OCI-LY7 (cell line): ENCODE data around the gene MAGEA1. TPM values are rescaled to one million over a fixed set of nuclear protein-coding genes. Genes with fewer than 3 reads are reported as not detected.

Experiments
- BruUV-seq: library from RNA; stranded (reverse); fragments of 400-500 nt; replicated peaks from 2 replicates; lab custom pipeline; 2021; lab: Mats Ljungman, UMichigan
- CTCF ChIA-PET: fragments of 300-600 bp; sonication (Branson Sonifier 250); formaldehyde crosslinking; loops from one replicate; lab custom pipeline; 2022; ENCODE audit warnings: antibody characterized with exemption; ENCODE audit not compliant: unreplicated experiment; lab: Charles Lee
- POLR2A ChIA-PET: fragments of 300-600 bp; sonication (Branson Sonifier 250); formaldehyde crosslinking; loops from one replicate; lab custom pipeline; 2022; ENCODE audit warnings: antibody characterized with exemption; lab: Charles Lee
- DNase-seq: peaks from one replicate; pipeline ENCODE4 v3.0.0-alpha.2; 2015; ENCODE audit warnings: low spot score
- H2AFZ ChIP-seq: fragments of 200-600 bp; sonication (generic), shearing (Covaris generic); 2 replicates; pipeline ENCODE4 v1.6.1; 2014; ENCODE audit warnings: mild to moderate bottlenecking, antibody characterized with exemption, low read length, moderate library complexity
- H3K27ac ChIP-seq: fragments of 200-600 bp; sonication (generic); 2 replicates; pipeline ENCODE4 v1.5.1; 2014; ENCODE audit warnings: mixed run types, low read depth, mild to moderate bottlenecking, moderate library complexity, low read length, inconsistent platforms; ENCODE audit not compliant: poor library complexity, severe bottlenecking
- H3K36me3 ChIP-seq: fragments of 200-600 bp; sonication (generic); 2 replicates; pipeline ENCODE4 v1.6.1; 2014; ENCODE audit warnings: mild to moderate bottlenecking, antibody characterized with exemption, low read length, moderate library complexity, mixed read lengths; ENCODE audit not compliant: insufficient read depth
- H3K4me1 ChIP-seq: fragments of 200-600 bp; sonication (generic); 2 replicates; pipeline ENCODE4 v1.5.1; 2014; ENCODE audit warnings: mild to moderate bottlenecking, low read length; ENCODE audit not compliant: insufficient read depth, poor library complexity, severe bottlenecking
- H3K4me2 ChIP-seq: fragments of 200-600 bp; sonication (generic); 2 replicates; pipeline ENCODE4 v1.6.1; 2014; ENCODE audit warnings: mild to moderate bottlenecking, low read length
- H3K4me3 ChIP-seq: fragments of 200-600 bp; sonication (generic); 2 replicates; pipeline ENCODE4 v1.5.1; 2014; ENCODE audit warnings: mild to moderate bottlenecking, low read depth, low read length; ENCODE audit not compliant: poor library complexity, severe bottlenecking
- H3K79me2 ChIP-seq: fragments of 200-600 bp; sonication (generic); 2 replicates; pipeline ENCODE4 v1.6.1; 2016; ENCODE audit warnings: low read depth, mild to moderate bottlenecking, low read length, moderate library complexity, mixed read lengths; ENCODE audit not compliant: insufficient read depth
- H3K9me2 ChIP-seq: fragments of 200-600 bp; sonication (generic); 2 replicates; pipeline ENCODE4 v1.6.1; 2016; ENCODE audit warnings: mild to moderate bottlenecking, low read length, mixed read lengths; ENCODE audit not compliant: insufficient read depth
- H3K9me3 ChIP-seq: fragments of 200-600 bp; sonication (generic); 2 replicates; pipeline ENCODE4 v1.6.1; 2014; ENCODE audit warnings: mild to moderate bottlenecking, mixed run types, low read length, mixed read lengths
- H4K20me1 ChIP-seq: fragments of 200-600 bp; sonication (generic); 2 replicates; pipeline ENCODE4 v1.6.1; 2014; ENCODE audit warnings: mild to moderate bottlenecking, antibody characterized with exemption, low read length, moderate library complexity, mixed read lengths; ENCODE audit not compliant: insufficient read depth
- CTCF ChIP-seq: fragments of 200-600 bp; sonication (generic); conservative IDR thresholded peaks from 2 replicates; pipeline ENCODE4 v1.5.1; 2014; ENCODE audit warnings: mild to moderate bottlenecking, antibody characterized with exemption, low read length, moderate library complexity, mixed read lengths
- EZH2phosphoT487 ChIP-seq: fragments of 200-600 bp; sonication (generic); IDR thresholded peaks from 2 replicates; pipeline ENCODE4 v1.6.1; 2018; ENCODE audit warnings: low read depth, borderline replicate concordance, mild to moderate bottlenecking, mixed run types, antibody characterized with exemption, low read length, moderate library complexity, mixed read lengths
- intact Hi-C: fragments of 100-400 bp; cut with micrococcal nuclease; formaldehyde crosslinking; loops from one replicate; pipeline ENCODE4 v1.10.0; 2022; ENCODE audit not compliant: unreplicated experiment
- total RNA-seq, 2 experiments: library from RNA; depleted of rRNA in 1 of 2; stranded (reverse); fragments of >200 nt in 1 of 2; shearing (Covaris generic) in 1 of 2; gene quantifications; 2 replicates each; pipeline ENCODE4 v1.2.3, GENCODE V29; 2014 to 2022

MAGEA1 gene
- total RNA-seq, 2 experiments from 2014 or later, result not detected

- no peak overlapping the region for H2AFZ ChIP-seq
- no peaks in the 10 kb centered on the region for H3K9me2 ChIP-seq
- no peak overlapping the region for H3K4me3 ChIP-seq
- BruUV-seq, result no TSS peak
- intact Hi-C loops, result no loop called here
- no peak for TF ChIP-seq EZH2phosphoT487
- TF ChIP-seq CTCF, result no peak
- no peaks in the 10 kb centered on the region for H4K20me1 ChIP-seq
- H3K9me3 ChIP-seq, result no peaks in the 10 kb centered on the region
- CTCF ChIA-PET, result no interaction called here
- no peak for DNase-seq
- no peaks in the 10 kb centered on the region for H3K4me1 ChIP-seq
- POLR2A ChIA-PET, result no interaction called here
- H3K4me2 ChIP-seq, result no peak overlapping the region
- H3K36me3 ChIP-seq, result no peaks in the 10 kb centered on the region
- no peak overlapping the region for H3K27ac ChIP-seq
- no peaks in the 10 kb centered on the region for H3K79me2 ChIP-seq
Measured at GRCh38 chrX:153200462-153200861, 21.4 kb downstream of the MAGEA1 start.

- peaks cover 3% of the 10 kb centered on the region for H3K4me1 ChIP-seq
- 0 out of 2 replicates have a peak overlapping the region, but pooled peaks have one; percentile 26 for H2AFZ ChIP-seq
- intact Hi-C loops, result no loop called here
- no peak overlapping the region for H3K4me2 ChIP-seq
- H3K9me2 ChIP-seq, result no peaks in the 10 kb centered on the region
- BruUV-seq, result no TSS peak
- no peak overlapping the region for H3K27ac ChIP-seq
- TF ChIP-seq CTCF (no peak), EZH2phosphoT487 (no peak)
- POLR2A ChIA-PET, result no interaction called here
- DNase-seq, result no peak
- no peaks in the 10 kb centered on the region for H3K79me2 ChIP-seq
- H3K9me3 ChIP-seq, result no peaks in the 10 kb centered on the region; the same call in 1 of the 2 replicates
- no peaks in the 10 kb centered on the region for H4K20me1 ChIP-seq
- no peaks in the 10 kb centered on the region; the same call in 1 of the 2 replicates for H3K36me3 ChIP-seq
- no peak overlapping the region for H3K4me3 ChIP-seq
- CTCF ChIA-PET, result no interaction called here
Measured at GRCh38 chrX:153206425-153207046, 27.5 kb downstream of the MAGEA1 start.

- no peak overlapping the region for H2AFZ ChIP-seq
- H3K4me1 ChIP-seq, result peaks cover 5% of the 10 kb centered on the region
- H3K36me3 ChIP-seq, result no peaks in the 10 kb centered on the region; the same call in 1 of the 2 replicates
- H4K20me1 ChIP-seq, result no peaks in the 10 kb centered on the region
- H3K79me2 ChIP-seq, result no peaks in the 10 kb centered on the region
- H3K4me3 ChIP-seq, result no peak overlapping the region
- no peak overlapping the region for H3K4me2 ChIP-seq
- ChIA-PET CTCF (no interaction called here), POLR2A (no interaction called here)
- H3K9me2 ChIP-seq, result no peaks in the 10 kb centered on the region
- intact Hi-C loops, result no loop called here
- TF ChIP-seq EZH2phosphoT487 (no peak), CTCF (no peak)
- no peak overlapping the region for H3K27ac ChIP-seq
- DNase-seq, result no peak
- BruUV-seq, result no TSS peak
- no peaks in the 10 kb centered on the region; the same call in 1 of the 2 replicates for H3K9me3 ChIP-seq
Measured at GRCh38 chrX:153209347-153209746, 30.3 kb downstream of the MAGEA1 start.
